ENCODE results near the gene PTPA. TPM values are rescaled to one million over a fixed set of nuclear protein-coding genes. Genes with fewer than 3 reads are reported as not detected.
A peak's percentile ranks its signal among the peaks of the same experiment; 100 is the strongest.

Gene PTPA
- total and polyA plus RNA-seq, 7 experiments from 2014 or later: 12.6 to 110 (median 48.1) TPM

DNA sequence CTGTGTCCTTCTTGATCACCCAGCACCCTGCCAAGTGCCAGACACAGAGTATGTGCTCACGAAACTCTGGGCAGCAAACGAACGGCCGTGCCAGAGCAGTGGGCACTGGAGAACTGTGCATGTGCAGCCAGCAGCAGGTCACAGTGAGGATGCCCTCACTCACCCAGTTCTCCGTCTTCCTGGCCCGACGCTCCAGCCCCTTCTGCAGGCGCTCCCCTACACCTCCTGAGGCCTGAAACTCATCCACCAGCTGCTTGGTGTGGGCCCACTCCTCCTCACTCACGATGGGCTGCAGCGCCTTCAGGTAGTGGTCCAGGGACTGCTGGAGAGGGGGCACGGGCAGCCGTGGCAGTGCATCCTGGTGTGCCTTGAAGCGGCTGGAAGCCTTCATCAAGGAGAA is 3.6 kb upstream of the PTPA start:
- Mint-ChIP-seq H3K27ac (peak overlapping the region in 2 of 9 donors; percentile 70 to 81), H3K9me3 (no peaks in the 10 kb centered on the region), H3K4me3 (no peak overlapping the region), H3K4me1 (peaks cover 15 to 20% (median 18%) of the 10 kb centered on the region in 7 donors), H3K27me3 (no peaks in the 10 kb centered on the region), H3K36me3 (peaks cover 0 to 2% (median 0%) of the 10 kb centered on the region in 5 donors)
- Histone ChIP-seq H3K4me3 (ENCODE audit: low read length) (no peak overlapping the region), H3K27me3 (ENCODE audit: control insufficient read depth in 2 of 2, insufficient read depth in 2 of 2, low read length in 2 of 2) (no peaks in the 10 kb centered on the region), H3K27ac (ENCODE audit: low read depth, low read length) (no peak overlapping the region), H3K9me3 (ENCODE audit: control insufficient read depth in 2 of 3, low read length in 3 of 3) (no peaks in the 10 kb centered on the region), H3K4me1 (ENCODE audit: control insufficient read depth in 2 of 2, insufficient read depth in 2 of 2, low read length in 2 of 2) (peaks cover 6% of the 10 kb centered on the region in 2 donors), H3K36me3 (ENCODE audit: control insufficient read depth in 2 of 3, insufficient read depth in 3 of 3, low read length in 3 of 3) (peaks cover 0 to 12% (median 0%) of the 10 kb centered on the region in 3 experiments)
- no peak for ATAC-seq
- DNase-seq: no peak
- ChIA-PET POLR2A (no interaction called here), CTCF (no interaction called here)
- intact Hi-C loops (cut with micrococcal nuclease): no loop called here

DNA sequence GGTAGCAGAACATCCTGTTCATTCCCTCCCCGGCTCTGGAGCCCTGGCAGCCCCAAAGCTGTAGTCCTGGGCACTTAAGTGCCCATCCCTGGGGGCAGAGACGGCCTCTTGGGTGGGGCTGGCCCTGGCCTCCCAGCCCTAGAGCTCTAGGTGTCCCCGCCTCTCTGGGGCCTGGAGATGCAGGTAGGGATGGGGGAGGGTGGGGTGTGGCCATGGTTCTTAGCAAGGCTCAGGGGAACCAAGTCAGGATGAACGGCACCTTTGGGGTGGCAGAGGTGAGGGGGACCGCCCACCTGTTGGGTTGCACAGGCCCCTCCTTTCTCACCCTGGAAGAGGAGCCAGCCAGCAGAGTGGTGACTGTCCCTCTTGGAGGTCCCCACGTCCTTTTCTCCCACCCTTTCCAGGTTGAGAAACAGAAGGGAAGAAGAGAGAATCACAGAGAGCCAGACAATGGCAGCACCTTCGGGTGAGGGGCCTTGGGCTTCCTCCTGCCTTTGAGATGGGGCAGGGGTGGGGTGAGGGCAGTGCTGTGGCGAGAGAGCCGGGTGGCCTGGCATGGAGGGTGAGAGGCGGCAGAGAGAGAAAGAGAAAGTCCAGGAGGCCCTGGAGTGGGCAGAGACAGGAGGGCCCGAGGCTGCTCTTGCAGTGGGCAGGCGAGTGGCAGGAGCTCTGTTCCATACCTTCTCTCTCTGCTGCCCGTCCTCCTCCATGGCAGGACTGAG is 3.0 kb upstream of the PTPA start:
- peak overlapping the region in 1 of 9 donors; percentile 65 for H3K27ac Mint-ChIP-seq

DNA sequence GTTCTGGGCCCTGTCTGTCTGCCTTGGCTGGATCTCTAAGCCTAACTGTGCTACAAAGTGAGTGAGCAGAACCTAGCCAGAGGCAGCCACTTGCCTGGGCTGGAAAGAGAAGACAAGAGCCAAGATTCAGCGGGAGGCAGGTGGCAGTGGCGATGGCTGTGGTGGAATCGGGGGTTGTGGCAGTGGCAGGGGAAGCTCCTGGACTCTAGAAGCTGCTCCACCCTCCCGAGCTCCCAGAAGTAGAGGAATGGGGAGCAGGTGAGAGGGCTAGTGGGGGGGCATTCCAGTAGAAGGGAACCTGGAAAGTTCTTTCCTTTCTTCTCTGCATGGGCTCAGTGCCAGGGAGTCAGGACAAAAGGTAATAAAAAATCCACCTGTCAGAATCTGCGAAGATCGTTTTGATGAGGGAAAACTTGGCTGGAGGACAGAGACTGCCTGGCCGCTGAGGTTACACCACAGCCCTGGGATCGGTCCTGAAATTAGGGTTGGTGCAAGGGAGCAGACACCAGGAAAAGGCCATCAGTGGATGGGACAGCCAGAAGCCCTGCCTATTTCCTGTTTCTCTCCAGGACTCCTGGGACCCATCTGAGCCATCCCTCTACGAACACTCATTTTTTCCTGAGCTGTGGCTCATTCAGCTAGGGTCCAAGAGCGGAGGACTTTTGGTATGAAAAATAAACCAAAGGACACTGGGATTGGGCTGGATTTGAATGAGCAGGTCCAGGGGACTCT is 2.2 kb upstream of the PTPA start:
- ATAC-seq (no peak), DNase-seq (no peak)
- Mint-ChIP-seq H3K9me3 (no peaks in the 10 kb centered on the region), H3K4me1 (peaks cover 15 to 29% (median 19%) of the 10 kb centered on the region in 7 donors), H3K27ac (peak overlapping the region in 7 of 9 donors; percentile 10 to 69 (median 27)), H3K36me3 (peaks cover 0 to 2% (median 0%) of the 10 kb centered on the region in 5 donors), H3K4me3 (peak overlapping the region in 9 of 10 donors; percentile 52 to 97 (median 86)), H3K27me3 (no peaks in the 10 kb centered on the region)
- Histone ChIP-seq H3K4me1 (ENCODE audit: control insufficient read depth in 2 of 2, insufficient read depth in 2 of 2, low read length in 2 of 2) (peaks cover 6% of the 10 kb centered on the region in 2 donors), H3K4me3 (ENCODE audit: low read length) (no peak overlapping the region), H3K36me3 (ENCODE audit: control insufficient read depth in 2 of 3, insufficient read depth in 3 of 3, low read length in 3 of 3) (peaks cover 0 to 12% (median 0%) of the 10 kb centered on the region in 3 experiments), H3K27me3 (ENCODE audit: control insufficient read depth in 2 of 2, insufficient read depth in 2 of 2, low read length in 2 of 2) (no peaks in the 10 kb centered on the region), H3K9me3 (ENCODE audit: control insufficient read depth in 2 of 3, low read length in 3 of 3) (no peaks in the 10 kb centered on the region), H3K27ac (ENCODE audit: low read depth, low read length) (no peak overlapping the region)
- POLR2A ChIA-PET: interaction anchor here (0.6 to 0.8 kb wide), 2 partner anchors 13 to 20 kb away, joined by 3 to 4 read pairs; no protein-coding TSS in a partner anchor
- intact Hi-C loops (cut with micrococcal nuclease): no loop called here
- CTCF ChIA-PET: interaction anchor here (1.4 kb wide), 1 partner anchor 513 kb away, joined by 3 read pairs; no protein-coding TSS in a partner anchor

More for the DNA sequence above, 3.0 kb upstream of the PTPA start:
- POLR2A ChIA-PET: no interaction called here
- peaks cover 0 to 12% (median 0%) of the 10 kb centered on the region in 3 experiments for H3K36me3 ChIP-seq (ENCODE audit: control insufficient read depth in 2 of 3, insufficient read depth in 3 of 3, low read length in 3 of 3)
- no peaks in the 10 kb centered on the region for H3K27me3 ChIP-seq (ENCODE audit: control insufficient read depth in 2 of 2, insufficient read depth in 2 of 2, low read length in 2 of 2)
- DNase-seq (no peak), ATAC-seq (no peak)
- H3K4me3 ChIP-seq (ENCODE audit: low read length): no peak overlapping the region
- Mint-ChIP-seq H3K4me3 (peak overlapping the region in 8 of 10 donors; percentile 29 to 97 (median 50)), H3K9me3 (no peaks in the 10 kb centered on the region), H3K4me1 (peaks cover 15 to 22% (median 18%) of the 10 kb centered on the region in 7 donors), H3K36me3 (peaks cover 0 to 2% (median 0%) of the 10 kb centered on the region in 5 donors), H3K27me3 (no peaks in the 10 kb centered on the region)
- no peaks in the 10 kb centered on the region for H3K9me3 ChIP-seq (ENCODE audit: control insufficient read depth in 2 of 3, low read length in 3 of 3)
- no peak overlapping the region for H3K27ac ChIP-seq (ENCODE audit: low read depth, low read length)
- CTCF ChIA-PET: no interaction called here
- peaks cover 6% of the 10 kb centered on the region in 2 donors for H3K4me1 ChIP-seq (ENCODE audit: control insufficient read depth in 2 of 2, insufficient read depth in 2 of 2, low read length in 2 of 2)
- intact Hi-C loops (cut with micrococcal nuclease): no loop called here

DNA sequence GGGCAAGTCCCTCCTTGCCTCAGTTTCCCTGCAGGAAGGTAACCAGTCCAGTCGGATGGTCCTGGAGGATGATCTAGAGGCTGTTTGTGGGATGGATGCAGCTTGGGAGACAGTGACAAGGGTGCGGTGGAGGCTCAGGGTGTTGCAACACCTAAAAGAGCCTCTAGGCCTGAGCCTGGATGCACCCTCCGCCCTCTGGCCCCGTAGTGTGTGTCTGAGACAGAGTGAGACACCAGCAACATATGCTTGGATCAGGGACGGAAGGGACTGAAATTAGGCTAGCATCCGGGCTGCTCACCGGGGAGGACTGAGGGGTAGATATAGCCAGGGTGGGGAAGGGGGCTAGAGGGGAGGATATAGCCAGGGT is 1.7 kb upstream of the PTPA start:
- H3K4me1 Mint-ChIP-seq: peaks cover 18 to 34% (median 23%) of the 10 kb centered on the region in 7 donors
- H3K27me3 ChIP-seq (ENCODE audit: control insufficient read depth in 2 of 2, insufficient read depth in 2 of 2, low read length in 2 of 2): no peaks in the 10 kb centered on the region
- intact Hi-C loops (cut with micrococcal nuclease): no loop called here
- peaks cover 6 to 9% of the 10 kb centered on the region in 2 donors for H3K4me1 ChIP-seq (ENCODE audit: control insufficient read depth in 2 of 2, insufficient read depth in 2 of 2, low read length in 2 of 2)
- peak overlapping the region; percentile 52 to 97 (median 85) for H3K4me3 Mint-ChIP-seq
- no peak for ATAC-seq
- CTCF ChIA-PET: interaction anchor here (1.4 kb wide), 1 partner anchor 512 kb away, joined by 3 read pairs; no protein-coding TSS in a partner anchor
- no peaks in the 10 kb centered on the region for H3K9me3 Mint-ChIP-seq
- H3K27ac ChIP-seq (ENCODE audit: low read depth, low read length): no peak overlapping the region
- no peak overlapping the region for H3K4me3 ChIP-seq (ENCODE audit: low read length)
- peaks cover 0 to 2% (median 0%) of the 10 kb centered on the region in 5 donors for H3K36me3 Mint-ChIP-seq
- H3K36me3 ChIP-seq (ENCODE audit: control insufficient read depth in 2 of 3, insufficient read depth in 3 of 3, low read length in 3 of 3): peaks cover 0 to 12% (median 0%) of the 10 kb centered on the region in 3 experiments
- H3K27me3 Mint-ChIP-seq: no peaks in the 10 kb centered on the region
- no peaks in the 10 kb centered on the region for H3K9me3 ChIP-seq (ENCODE audit: control insufficient read depth in 2 of 3, low read length in 3 of 3)
- H3K27ac Mint-ChIP-seq: peak overlapping the region in 8 of 9 donors; percentile 10 to 72 (median 28)
- POLR2A ChIA-PET: interaction anchor here (0.6 to 0.8 kb wide), 2 partner anchors 14 to 21 kb away, joined by 3 to 4 read pairs; no protein-coding TSS in a partner anchor
- peak in 5 of 9 donors; percentile 6 to 35 (median 21) for DNase-seq

DNA sequence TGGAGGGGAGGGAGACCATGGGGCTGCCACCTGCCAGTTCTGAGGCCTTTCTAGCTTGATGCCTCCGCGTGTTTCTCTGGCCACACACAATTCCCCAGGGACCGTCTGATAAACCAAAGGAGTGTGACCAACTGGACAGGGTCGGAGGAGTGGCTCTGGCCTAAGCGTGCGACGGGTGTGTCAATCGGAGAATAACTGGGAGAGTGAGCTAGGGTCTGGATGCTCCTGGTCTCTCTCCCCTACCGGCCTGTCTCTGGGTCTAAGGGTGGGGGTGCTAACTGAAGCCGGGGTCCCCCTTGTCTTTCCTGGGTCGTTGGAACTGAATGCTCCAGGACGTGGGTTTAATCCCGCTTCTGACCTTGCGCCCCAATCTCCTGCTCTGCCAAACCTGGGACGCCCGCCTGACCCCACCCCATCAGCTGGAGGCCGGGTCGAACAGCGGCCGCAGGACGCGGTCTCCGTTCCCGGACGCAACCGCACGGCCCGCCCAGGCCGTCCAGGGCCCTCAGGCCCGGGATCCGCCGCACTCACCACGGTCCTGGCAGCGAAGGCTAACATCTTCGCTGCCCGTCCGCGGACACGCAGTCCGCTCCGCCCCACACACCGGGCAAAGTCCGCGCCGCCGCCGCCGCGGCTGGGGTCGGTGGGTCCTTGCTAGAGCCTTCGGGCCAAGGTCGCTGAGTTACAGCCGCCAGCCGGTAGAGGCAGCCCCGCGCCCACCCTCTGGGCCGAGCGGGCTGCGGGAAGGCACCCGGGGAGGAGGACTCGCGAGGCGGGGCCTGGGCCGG is 1.1 kb upstream of the PTPA start:
- H3K9me3 ChIP-seq (ENCODE audit: control insufficient read depth in 2 of 3, low read length in 3 of 3): no peaks in the 10 kb centered on the region
- peaks cover 10% of the 10 kb centered on the region in 2 donors for H3K4me1 ChIP-seq (ENCODE audit: control insufficient read depth in 2 of 2, insufficient read depth in 2 of 2, low read length in 2 of 2)
- ChIA-PET POLR2A (interaction anchor here (0.6 to 1.0 kb wide), 4 partner anchors 14 to 31 kb away, joined by 3 to 4 read pairs (median 3); no protein-coding TSS in a partner anchor), CTCF (interaction anchor here (1.4 kb wide), 1 partner anchor 512 kb away, joined by 3 read pairs; no protein-coding TSS in a partner anchor)
- peaks cover 24 to 41% (median 28%) of the 10 kb centered on the region in 7 donors for H3K4me1 Mint-ChIP-seq
- no peaks in the 10 kb centered on the region for H3K9me3 Mint-ChIP-seq
- peaks cover 0 to 12% (median 0%) of the 10 kb centered on the region in 3 experiments for H3K36me3 ChIP-seq (ENCODE audit: control insufficient read depth in 2 of 3, insufficient read depth in 3 of 3, low read length in 3 of 3)
- H3K36me3 Mint-ChIP-seq: peaks cover 0 to 2% (median 0%) of the 10 kb centered on the region in 5 donors
- H3K27ac Mint-ChIP-seq: peak overlapping the region in 3 of 9 donors; percentile 32 to 97 (median 69)
- H3K4me3 Mint-ChIP-seq: peak overlapping the region; percentile 36 to 97 (median 92)
- H3K4me3 ChIP-seq (ENCODE audit: low read length): peak overlapping the region; percentile 82
- DNase-seq: peak in 1 of 9 donors; percentile 22
- intact Hi-C loops (cut with micrococcal nuclease): loop anchor here (1.0 to 10.0 kb wide), 9 partner anchors 29 to 935 kb away; partner anchors contain the start of genes DOLPP1 (in 2 of the 2), FNBP1 (in 1 of the 2), KYAT1 (in 1 of the 2) and LRRC8A (in 1 of the 2)
- H3K27me3 Mint-ChIP-seq: no peaks in the 10 kb centered on the region
- H3K27me3 ChIP-seq (ENCODE audit: control insufficient read depth in 2 of 2, insufficient read depth in 2 of 2, low read length in 2 of 2): no peaks in the 10 kb centered on the region
- no peak for ATAC-seq
- H3K27ac ChIP-seq (ENCODE audit: low read depth, low read length): peak overlapping the region; percentile 87

All from naive thymus-derived CD4-positive, alpha-beta T cell (primary cell).